Pancreas (tissue), 10 donors: ENCODE results near the gene CPXM2. TPM values are rescaled to one million over a fixed set of nuclear protein-coding genes. Genes with fewer than 3 reads are reported as not detected.

ENCODE experiments used
- ATAC-seq, 4 donors: fragments of 200-7000 bp; cut with Tn5 transposase; one replicate each; pipeline versions ENCODE4 v1.8.0 to v1.9.1; 2020; ENCODE audit warnings: mild to moderate bottlenecking in 4 of 4, moderate library complexity in 4 of 4
- DNase-seq, 6 donors: peaks; one replicate each; pipeline ENCODE4 v3.0.0-alpha.2; 2020
- FAIRE-seq: peaks from 2 replicates; lab custom pipeline; 2012; peaks lifted over from hg19 to GRCh38; lab: Jason Lieb, UNC
- H3K27ac ChIP-seq, 4 donors: fragments of 200-600 bp; sonication (generic); 1 replicate in 3 of 4; 2 replicates in 1 of 4; pipeline versions ENCODE4 v1.5.0 to v1.8.0; 2020
- H3K27me3 ChIP-seq, 4 donors: fragments of 200-600 bp; one replicate each; pipeline ENCODE4 v1.8.0; 2021
- H3K36me3 ChIP-seq, 3 donors: fragments of 200-600 bp; sonication (generic) in 1 of 3; one replicate each; pipeline versions ENCODE4 v1.5.0 to v1.8.0; 2020 to 2021
- H3K4me1 ChIP-seq, 3 donors: fragments of 200-600 bp; one replicate each; pipeline ENCODE4 v1.8.0; 2021
- H3K4me3 ChIP-seq, 4 donors: fragments of 200-600 bp; sonication (generic) in 2 of 4; one replicate each; pipeline versions ENCODE4 v1.5.0 to v1.8.0; 2020 to 2021
- H3K9me3 ChIP-seq, 4 donors: fragments of 200-600 bp; one replicate each; pipeline ENCODE4 v1.8.0; 2021
- WGBS, 2 donors: extraction: QIAGEN DNeasy Blood & Tissue Kit; methylation state at CpG; one replicate each; pipeline ENCODE4 v1.1.7; 2013; 5-methylcytosine and 5-hydroxymethylcytosine counted together
- intact Hi-C, 3 donors: fragments of 100-400 bp; cut with DNase I; formaldehyde crosslinking; loops; one replicate each; pipeline versions ENCODE4 v1.11.1 to v1.14.2; 2022
- polyA plus RNA-seq, 2 donors: library from polyadenylated mRNA; stranded (reverse); fragments of 200-250 nt; gene quantifications; one replicate each; pipeline ENCODE4 v1.2.3, GENCODE V29; 2013
- total RNA-seq, 6 donors: library from RNA; stranded (reverse); fragmentation: NEBNext Ultra II Directional in 4 of 6; extraction: Animal tissue kit (Norgen Biotek cat#: 25700) in 4 of 6; gene quantifications; one replicate each; pipeline versions ENCODE4 v1.2.1 to v1.2.4, GENCODE V29; 2021 to 2023
- TF ChIP-seq, protein P1 (sequence below), 4 donors: fragments of 200-600 bp; sonication (generic) in 3 of 4; IDR thresholded peaks; one replicate each; pipeline versions ENCODE4 v1.5.0 to v1.8.0; 2021; ENCODE audit warnings: antibody characterized with exemption in 4 of 4
- donor health status: healthy with polysubstance abuse.
- donor health status: DM: no; HTN: no; CAD: no; lungs with moderate emphysema.
- donor health status: DM: no; HTN: no; CAD: no.
- donor health status: control.
- donor health status: control.
- donor health status: Bipolar disorder and iron deficiency.
- donor health status: DM: yes; HTN: yes; CAD: no.
- donor health status: DM: no; HTN: no; CAD: no.
- donor health status: DM: no; HTN: no; CAD: no.
- donor health status: DM: yes; HTN: yes; CAD: no.

Gene CPXM2
- total and polyA plus RNA-seq, 8 donors, result 0.46 to 3.9 (median 1.2) TPM

DNA sequence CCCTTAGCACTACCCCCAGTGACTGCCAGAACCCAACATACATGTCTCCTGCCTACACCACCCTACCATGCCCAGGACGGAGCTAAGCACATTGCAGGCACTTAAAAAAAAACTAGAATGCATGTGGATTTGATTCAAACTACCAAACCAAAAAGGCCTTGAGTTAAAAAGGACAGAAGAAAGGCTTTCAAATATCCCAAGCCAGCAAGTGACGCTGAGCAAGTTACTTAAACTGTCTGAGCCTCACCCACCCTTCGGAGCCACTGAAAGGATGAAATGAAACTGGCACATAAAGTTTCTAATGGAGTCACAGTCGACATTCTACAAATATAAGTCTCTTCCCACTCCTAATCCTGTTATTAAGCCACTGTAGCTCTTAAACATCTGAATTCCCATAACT is 1.8 kb downstream of the CPXM2 start:
- 64 to 72% methylated on average over 4 of the region's 4 CpGs for WGBS, 2 donors
- TF ChIP-seq, protein P1, sequence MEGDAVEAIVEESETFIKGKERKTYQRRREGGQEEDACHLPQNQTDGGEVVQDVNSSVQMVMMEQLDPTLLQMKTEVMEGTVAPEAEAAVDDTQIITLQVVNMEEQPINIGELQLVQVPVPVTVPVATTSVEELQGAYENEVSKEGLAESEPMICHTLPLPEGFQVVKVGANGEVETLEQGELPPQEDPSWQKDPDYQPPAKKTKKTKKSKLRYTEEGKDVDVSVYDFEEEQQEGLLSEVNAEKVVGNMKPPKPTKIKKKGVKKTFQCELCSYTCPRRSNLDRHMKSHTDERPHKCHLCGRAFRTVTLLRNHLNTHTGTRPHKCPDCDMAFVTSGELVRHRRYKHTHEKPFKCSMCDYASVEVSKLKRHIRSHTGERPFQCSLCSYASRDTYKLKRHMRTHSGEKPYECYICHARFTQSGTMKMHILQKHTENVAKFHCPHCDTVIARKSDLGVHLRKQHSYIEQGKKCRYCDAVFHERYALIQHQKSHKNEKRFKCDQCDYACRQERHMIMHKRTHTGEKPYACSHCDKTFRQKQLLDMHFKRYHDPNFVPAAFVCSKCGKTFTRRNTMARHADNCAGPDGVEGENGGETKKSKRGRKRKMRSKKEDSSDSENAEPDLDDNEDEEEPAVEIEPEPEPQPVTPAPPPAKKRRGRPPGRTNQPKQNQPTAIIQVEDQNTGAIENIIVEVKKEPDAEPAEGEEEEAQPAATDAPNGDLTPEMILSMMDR (IDR thresholded peaks at IDR 0.05), result no peak
- Histone ChIP-seq H3K4me3 (no peak overlapping the region), H3K4me1 (no peaks in the 10 kb centered on the region), H3K27ac (no peak overlapping the region), H3K9me3 (no peaks in the 10 kb centered on the region), H3K27me3 (no peaks in the 10 kb centered on the region), H3K36me3 (no peaks in the 10 kb centered on the region)
- intact Hi-C loops, result no loop called here
- no peak for DNase-seq
- ATAC-seq, result no peak
- no peak for FAIRE-seq

DNA sequence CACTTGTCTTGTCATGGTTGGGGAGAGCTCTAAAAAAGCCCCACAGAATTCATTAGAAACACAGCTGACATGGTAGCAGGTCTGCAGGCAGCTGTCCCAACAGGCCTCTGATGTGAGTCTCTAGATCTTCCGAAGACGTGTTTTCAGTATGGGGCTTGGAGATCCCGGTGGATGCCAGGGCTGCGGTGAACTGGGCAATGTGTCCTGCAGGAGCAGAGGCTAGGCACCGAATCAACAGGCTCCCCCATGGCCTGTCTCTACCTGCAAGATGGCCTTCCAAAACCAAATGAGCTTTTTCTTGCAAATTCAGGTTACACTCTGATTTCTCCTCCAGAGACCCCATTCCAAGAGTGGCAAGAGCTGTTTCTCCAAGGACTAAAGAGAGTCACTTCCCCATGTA is 2.9 kb downstream of the CPXM2 start:
- TF ChIP-seq, protein P1 (IDR thresholded peaks at IDR 0.05), result no peak
- Histone ChIP-seq H3K9me3 (no peaks in the 10 kb centered on the region), H3K36me3 (no peaks in the 10 kb centered on the region), H3K27me3 (no peaks in the 10 kb centered on the region), H3K27ac (no peak overlapping the region), H3K4me3 (no peak overlapping the region), H3K4me1 (no peaks in the 10 kb centered on the region)
- 68 to 73% methylated on average over 5 of the region's 5 CpGs for WGBS, 2 donors
- intact Hi-C loops, result no loop called here
- no peak for ATAC-seq
- DNase-seq, result no peak
- no peak for FAIRE-seq

DNA sequence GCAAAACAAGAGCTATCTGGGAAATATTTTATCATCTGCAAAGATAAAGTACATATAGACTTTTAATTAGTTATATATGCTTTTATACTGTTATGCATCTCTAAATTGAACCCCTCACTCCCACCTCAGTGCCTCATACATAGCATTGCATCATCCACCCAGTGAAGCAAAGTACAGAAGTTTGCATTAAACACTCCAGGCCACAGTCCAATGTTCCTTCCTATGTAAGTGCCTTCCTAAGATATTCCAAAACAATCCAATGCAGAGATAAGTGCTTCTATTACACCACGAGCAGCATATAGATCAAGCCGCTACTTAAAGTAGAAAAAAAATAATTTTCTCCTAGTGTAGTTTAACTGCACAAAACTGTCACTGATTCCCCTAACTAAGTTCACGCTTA is 3.4 kb downstream of the CPXM2 start:
- Histone ChIP-seq H3K4me1 (no peaks in the 10 kb centered on the region), H3K4me3 (no peak overlapping the region), H3K9me3 (no peaks in the 10 kb centered on the region), H3K27me3 (no peaks in the 10 kb centered on the region), H3K36me3 (no peaks in the 10 kb centered on the region), H3K27ac (no peak overlapping the region)
- TF ChIP-seq, protein P1 (IDR thresholded peaks at IDR 0.05), result no peak
- WGBS, 2 donors, result 60 to 76% methylated on average over 3 of the region's 3 CpGs
- ATAC-seq (no peak), DNase-seq (no peak), FAIRE-seq (no peak)
- intact Hi-C loops, result no loop called here

DNA sequence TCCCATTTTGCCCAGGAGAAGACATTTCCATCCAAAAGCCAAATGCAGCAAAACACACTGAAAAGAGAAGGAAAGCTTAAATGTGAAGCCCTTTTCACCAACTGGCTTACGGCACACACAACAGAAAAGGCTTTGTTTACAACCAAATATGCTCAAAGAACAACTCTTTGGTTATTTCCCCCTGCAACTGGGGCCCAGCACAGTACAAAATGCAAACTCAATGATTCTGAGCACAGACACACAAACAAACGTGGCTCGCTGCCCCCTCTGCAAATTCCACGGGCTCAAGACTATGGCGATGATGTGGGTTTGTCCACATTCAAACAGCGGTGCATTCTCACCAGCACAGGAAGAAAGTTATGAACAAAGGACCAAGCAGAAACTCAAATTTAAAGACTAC is 5.3 kb downstream of the CPXM2 start:
- WGBS, 2 donors, result 64 to 78% methylated on average over 6 of the region's 6 CpGs
- H3K4me1 ChIP-seq, result no peaks in the 10 kb centered on the region
- DNase-seq (no peak), FAIRE-seq (no peak), ATAC-seq (no peak)
- TF ChIP-seq, protein P1 (IDR thresholded peaks at IDR 0.05), result no peak
- H3K4me3 ChIP-seq, result no peak overlapping the region
- H3K9me3 ChIP-seq, result no peaks in the 10 kb centered on the region
- intact Hi-C loops, result no loop called here
- no peak overlapping the region for H3K27ac ChIP-seq
- no peaks in the 10 kb centered on the region for H3K27me3 ChIP-seq
- H3K36me3 ChIP-seq, result no peaks in the 10 kb centered on the region

DNA sequence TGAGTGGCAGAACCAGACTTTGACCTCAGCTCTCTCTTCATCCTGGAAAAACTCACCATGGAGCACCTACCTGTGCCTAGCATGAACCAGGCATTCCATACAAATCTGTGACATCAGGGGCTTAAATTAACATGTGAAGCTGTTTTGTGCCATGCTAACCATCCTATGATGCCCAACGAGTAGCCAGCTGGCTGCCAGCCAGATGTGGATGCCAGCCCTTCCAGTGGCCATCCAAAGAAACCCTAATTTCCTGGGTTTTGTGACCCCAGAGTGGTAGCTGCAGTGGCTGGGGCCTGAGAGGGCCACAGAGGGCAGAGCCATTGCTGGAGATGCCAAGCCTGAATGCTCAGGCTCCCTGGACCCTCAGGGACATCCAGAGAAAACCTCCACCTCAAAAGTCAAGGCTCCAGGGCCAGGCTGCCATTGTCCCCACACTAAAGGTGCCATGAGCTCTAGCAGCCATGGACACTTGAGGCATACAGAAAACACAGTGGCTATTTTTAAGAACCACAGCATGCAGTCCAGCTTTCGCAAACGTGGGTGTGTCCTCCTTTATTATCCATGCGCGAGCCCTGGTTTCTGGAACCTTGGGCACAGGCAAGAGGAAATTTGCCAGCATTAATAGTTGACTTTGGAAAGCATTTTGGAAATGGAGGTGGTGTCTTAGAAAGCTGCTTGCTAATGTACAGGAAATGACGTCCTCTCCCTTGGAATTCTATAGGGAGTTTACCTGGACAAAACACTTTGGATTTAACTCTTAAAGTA is 6.0 kb downstream of the CPXM2 start:
- no peaks in the 10 kb centered on the region for H3K9me3 ChIP-seq
- ATAC-seq (no peak), DNase-seq (no peak), FAIRE-seq (no peak)
- H3K27ac ChIP-seq, result no peak overlapping the region
- no peaks in the 10 kb centered on the region for H3K36me3 ChIP-seq
- H3K4me1 ChIP-seq, result no peaks in the 10 kb centered on the region
- H3K27me3 ChIP-seq, result no peaks in the 10 kb centered on the region
- H3K4me3 ChIP-seq, result no peak overlapping the region
- TF ChIP-seq, protein P1 (IDR thresholded peaks at IDR 0.05), result no peak
- WGBS, 2 donors, result 41 to 60% methylated on average over 6 of the region's 6 CpGs
- intact Hi-C loops, result no loop called here
